HFFc6 (cell line): Measurements from ENCODE around the gene NIPA2. TPM values are rescaled to one million over a fixed set of nuclear protein-coding genes. Genes with fewer than 3 reads are reported as not detected.

Experiments used
- DNase-seq: peaks from one replicate; pipeline ENCODE4 v3.0.0-alpha.2; 2018
- H3K27ac Mint-ChIP-seq: 2 replicates; pipeline ENCODE4 v1.8.0; 2020; ENCODE audit warnings: mild to moderate bottlenecking, mixed read lengths
- H3K27me3 Mint-ChIP-seq: 2 replicates; pipeline ENCODE4 v1.8.0; 2021; ENCODE audit warnings: mild to moderate bottlenecking, moderate library complexity, mixed read lengths; ENCODE audit not compliant: insufficient read depth
- H3K36me3 Mint-ChIP-seq: 2 replicates; pipeline ENCODE4 v1.8.0; 2021; ENCODE audit warnings: low read depth, mixed read lengths
- H3K4me1 Mint-ChIP-seq: 2 replicates; pipeline ENCODE4 v1.8.0; 2020; ENCODE audit warnings: low read depth, mixed read lengths
- H3K4me3 Mint-ChIP-seq: 2 replicates; pipeline ENCODE4 v1.8.0; 2020; ENCODE audit warnings: mild to moderate bottlenecking, moderate library complexity, mixed read lengths
- H3K9me3 Mint-ChIP-seq: 2 replicates; pipeline ENCODE4 v1.8.0; 2020; ENCODE audit warnings: mild to moderate bottlenecking, mixed read lengths
- CTCF ChIP-seq: fragments of 200-600 bp; sonication (generic); IDR thresholded peaks from 2 replicates; pipeline ENCODE4 v1.5.0; 2021; ENCODE audit warnings: antibody characterized with exemption, mild to moderate bottlenecking
- total RNA-seq, 6 experiments: library from RNA; stranded (reverse); fragmentation: NEBNext Ultra II Directional; extraction: Animal tissue kit (Norgen Biotek cat#: 25700); gene quantifications; 2 replicates in 1 of 6; 3 replicates in 5 of 6; pipeline ENCODE4 v1.2.3, GENCODE V29; 2021

The NIPA2 gene
- total RNA-seq, 6 experiments from 2014 or later = 71.7 to 92.4 (median 76.6) TPM

DNA sequence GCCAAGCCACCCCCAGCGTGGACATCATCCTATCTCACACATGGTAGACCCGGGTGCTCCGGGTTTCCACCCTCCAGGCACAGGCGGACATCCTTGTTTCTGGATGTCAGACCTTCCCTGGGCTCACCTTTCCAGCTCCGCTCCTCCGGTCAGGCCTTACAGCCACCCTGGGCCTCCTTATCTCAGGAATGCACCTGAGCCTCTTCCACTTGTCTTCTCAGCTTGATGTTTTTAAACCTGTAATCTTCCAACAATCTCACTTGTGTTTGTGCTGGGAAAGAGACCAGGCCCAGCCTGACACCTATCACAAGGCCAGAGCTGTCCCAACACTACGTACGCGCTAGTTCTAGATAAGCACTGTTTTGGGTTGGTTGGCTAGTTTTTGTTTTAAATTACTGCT, 53.9 kb downstream of the NIPA2 start:
- Mint-ChIP-seq H3K27me3 (peaks cover 2% of the 10 kb centered on the region; the same call in 1 of the 2 replicates), H3K4me3 (no peak overlapping the region), H3K27ac (no peak overlapping the region), H3K9me3 (no peaks in the 10 kb centered on the region), H3K4me1 (peaks cover 37% of the 10 kb centered on the region), H3K36me3 (peaks cover 52% of the 10 kb centered on the region)
- TF ChIP-seq CTCF = no peak
- no peak for DNase-seq

GRCh38 chr15:22893081-22893480, 54.6 kb downstream of the NIPA2 start:
- DNase-seq = no peak
- Mint-ChIP-seq H3K9me3 (no peaks in the 10 kb centered on the region), H3K27me3 (peaks cover 2% of the 10 kb centered on the region; the same call in 1 of the 2 replicates), H3K27ac (no peak overlapping the region), H3K4me3 (no peak overlapping the region), H3K4me1 (peaks cover 30% of the 10 kb centered on the region), H3K36me3 (peaks cover 54% of the 10 kb centered on the region)
- TF ChIP-seq CTCF = no peak

DNA sequence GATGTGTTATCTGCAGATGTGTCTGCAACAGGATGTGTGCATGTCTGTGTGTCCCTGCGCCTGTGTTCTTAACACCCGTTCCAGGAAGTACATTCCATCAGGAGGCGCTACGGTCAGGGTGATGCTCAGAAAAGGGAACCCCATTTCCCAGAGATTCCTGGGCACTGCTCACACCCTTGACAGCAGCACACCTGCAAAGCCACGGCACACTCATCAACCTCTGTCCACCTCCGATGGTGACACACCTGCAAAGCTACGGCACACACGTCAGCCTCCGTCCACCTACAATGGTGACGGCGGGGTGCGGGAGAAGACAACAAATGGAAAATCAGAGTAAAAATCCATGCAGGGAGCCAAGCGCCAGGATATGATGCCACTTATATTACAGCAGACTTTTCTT, 55.4 kb downstream of the NIPA2 start:
- Mint-ChIP-seq H3K4me1 (peaks cover 25% of the 10 kb centered on the region), H3K27me3 (no peaks in the 10 kb centered on the region; the same call in 1 of the 2 replicates), H3K36me3 (peaks cover 50% of the 10 kb centered on the region), H3K9me3 (no peaks in the 10 kb centered on the region), H3K27ac (no peak overlapping the region), H3K4me3 (no peak overlapping the region)
- no peak for DNase-seq
- TF ChIP-seq CTCF = no peak

DNA sequence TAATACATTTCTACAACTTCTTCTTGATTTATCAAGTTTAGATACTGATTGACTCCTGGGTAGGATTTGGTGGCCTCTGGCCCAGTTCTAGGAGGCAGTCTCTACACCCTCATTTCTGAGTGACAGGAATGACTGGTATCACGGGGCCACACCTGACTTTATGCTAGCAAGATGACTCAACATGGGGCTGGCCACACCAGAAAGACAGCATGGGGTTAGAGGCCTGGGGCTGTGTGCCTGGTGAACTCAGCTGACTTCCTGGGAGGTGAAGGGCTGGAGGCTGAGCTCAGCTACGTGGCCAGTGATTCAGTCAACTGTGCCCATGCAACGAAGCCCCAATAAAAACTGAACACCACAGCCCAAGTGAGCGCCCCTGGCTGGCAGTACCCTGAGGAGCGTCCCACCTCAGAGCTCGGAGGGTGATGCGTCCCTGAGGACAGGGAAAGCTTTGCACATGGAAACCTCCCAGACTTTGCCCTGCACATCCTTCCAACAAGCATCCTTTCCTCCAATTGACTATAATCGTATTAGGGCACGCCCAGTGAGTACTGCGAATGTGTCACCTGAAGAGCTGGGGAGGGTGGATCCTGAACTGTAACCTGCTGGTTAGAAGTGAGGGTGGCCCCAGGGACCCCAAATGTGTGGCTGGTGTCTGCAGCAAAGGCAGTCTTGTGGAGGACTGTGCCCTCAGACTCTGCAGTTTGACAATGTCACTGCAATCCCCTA, 57.2 kb downstream of the NIPA2 start:
- no peak overlapping the region for H3K4me3 Mint-ChIP-seq
- DNase-seq = peak; percentile 61
- H3K27ac Mint-ChIP-seq = peak overlapping the region; percentile 81
- H3K4me1 Mint-ChIP-seq = peaks cover 19% of the 10 kb centered on the region
- H3K36me3 Mint-ChIP-seq = peaks cover 55% of the 10 kb centered on the region
- TF ChIP-seq CTCF = no peak
- H3K9me3 Mint-ChIP-seq = no peaks in the 10 kb centered on the region
- H3K27me3 Mint-ChIP-seq = no peaks in the 10 kb centered on the region; the same call in 1 of the 2 replicates

- Mint-ChIP-seq H3K27me3 (peaks cover 2% of the 10 kb centered on the region; the same call in 1 of the 2 replicates), H3K4me1 (no peaks in the 10 kb centered on the region; the same call in 1 of the 2 replicates), H3K9me3 (no peaks in the 10 kb centered on the region), H3K4me3 (no peak overlapping the region), H3K27ac (no peak overlapping the region), H3K36me3 (peaks cover 31% of the 10 kb centered on the region)
- DNase-seq = no peak
- TF ChIP-seq CTCF = no peak
Measured at GRCh38 chr15:22902046-22902445, 63.6 kb downstream of the NIPA2 start.
